ENCODE measurements around the gene NDST4.

NDST4 gene

GRCh38 chr4:115113506-115114106 is at the start of gene NDST4:
TSS of gene NDST4 (minus strand) at chr4:115113620. CDS start at chr4:115077036, 36,584 bp downstream.
- peak; percentile 80 for DNase-seq

DNA sequence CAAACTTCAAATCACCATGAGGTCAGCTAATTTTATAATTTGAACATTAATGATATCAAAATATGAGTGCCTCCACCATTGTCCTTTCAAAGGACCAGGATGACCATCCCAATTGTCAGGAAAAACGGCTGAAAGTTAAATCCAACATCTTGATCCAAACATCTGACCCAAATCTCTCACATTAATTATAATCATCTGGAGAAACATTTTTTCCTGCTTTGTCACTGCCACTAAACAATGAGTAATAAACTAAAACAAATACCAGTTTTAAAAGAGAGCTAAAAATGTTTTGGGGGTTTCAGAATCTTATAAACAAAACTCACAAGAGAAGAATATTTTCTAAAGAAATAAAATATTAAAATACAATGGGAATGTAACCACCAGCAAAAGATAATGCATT is 45.7 kb upstream of the NDST4 start:
- DNase-seq: no peak

- no peak for DNase-seq
Observed at GRCh38 chr4:115158296-115158695, 44.9 kb upstream of the NDST4 start.

GRCh38 chr4:115154826-115155225 is 41.4 kb upstream of the NDST4 start:
- DNase-seq: peak; percentile 38

GRCh38 chr4:115152965-115153364 is 39.5 kb upstream of the NDST4 start:
- DNase-seq: no peak

DNA sequence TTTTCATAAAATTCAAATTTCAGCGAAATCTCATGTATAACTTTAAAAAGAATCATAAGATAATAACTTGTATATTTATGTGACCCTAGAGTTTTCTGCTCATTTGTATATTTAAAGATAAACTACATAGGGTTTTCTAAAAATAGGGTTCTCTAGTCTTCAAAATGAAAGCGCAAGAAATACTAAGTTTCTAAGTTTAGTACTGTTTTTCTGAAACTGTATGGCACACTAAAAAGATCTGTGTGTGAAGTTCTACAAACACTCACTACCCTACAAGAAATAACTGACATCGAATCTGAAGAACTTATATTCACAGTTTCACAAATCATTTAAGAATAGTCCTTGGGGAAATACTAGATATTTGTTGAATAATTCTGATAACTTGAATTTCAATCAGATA is 38.7 kb upstream of the NDST4 start:
- no peak for DNase-seq

DNA sequence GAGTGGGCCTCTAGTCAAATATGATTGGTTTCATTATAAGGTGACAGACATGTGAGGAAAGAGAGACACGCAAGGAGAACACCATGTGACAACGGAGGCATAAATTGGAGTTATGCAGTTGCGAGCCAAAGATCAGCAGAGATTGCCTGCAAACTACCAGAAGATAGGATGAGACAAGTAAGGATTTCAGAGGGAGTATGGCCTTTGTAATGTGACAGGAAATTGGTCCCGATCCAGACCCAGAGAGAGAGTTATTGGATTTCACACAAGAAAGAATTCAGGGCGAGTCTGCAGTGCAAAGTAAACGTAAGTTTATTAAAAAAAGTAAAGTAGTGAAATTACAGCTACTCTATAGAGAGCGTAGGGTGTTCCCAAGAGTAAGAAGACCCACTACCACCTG is 35.7 kb upstream of the NDST4 start:
- no peak for DNase-seq

- DNase-seq: peak; percentile 72
Observed at GRCh38 chr4:115145393-115146160, 32.2 kb upstream of the NDST4 start.

DNA sequence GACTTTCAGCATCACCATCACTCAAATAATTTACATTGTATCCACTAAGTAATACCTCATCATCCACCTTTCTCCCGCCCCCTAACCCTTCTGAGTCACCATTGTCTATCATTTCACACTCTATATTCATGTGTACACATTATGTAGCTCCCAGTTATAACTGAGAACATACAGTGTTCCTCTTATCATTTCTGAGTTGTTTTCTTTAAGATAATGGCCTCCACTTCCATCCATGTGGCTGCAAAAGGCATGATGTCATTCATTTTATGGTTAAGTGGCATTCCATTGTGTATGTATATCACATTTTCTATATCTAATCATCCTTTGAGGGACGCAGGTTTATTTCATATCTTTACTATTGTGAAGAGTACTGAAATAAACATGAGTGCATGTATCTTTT is 14.6 kb upstream of the NDST4 start:
- DNase-seq: no peak

GRCh38 chr4:115126491-115126890 is 13.1 kb upstream of the NDST4 start:
- DNase-seq: no peak

- DNase-seq: peak; percentile 28
Observed at GRCh38 chr4:115121351-115122043, 8.1 kb upstream of the NDST4 start.

GRCh38 chr4:115119804-115120352 is 6.5 kb upstream of the NDST4 start:
- peak; percentile 16 for DNase-seq

GRCh38 chr4:115117651-115118050 is 4.2 kb upstream of the NDST4 start:
- DNase-seq: no peak

DNA sequence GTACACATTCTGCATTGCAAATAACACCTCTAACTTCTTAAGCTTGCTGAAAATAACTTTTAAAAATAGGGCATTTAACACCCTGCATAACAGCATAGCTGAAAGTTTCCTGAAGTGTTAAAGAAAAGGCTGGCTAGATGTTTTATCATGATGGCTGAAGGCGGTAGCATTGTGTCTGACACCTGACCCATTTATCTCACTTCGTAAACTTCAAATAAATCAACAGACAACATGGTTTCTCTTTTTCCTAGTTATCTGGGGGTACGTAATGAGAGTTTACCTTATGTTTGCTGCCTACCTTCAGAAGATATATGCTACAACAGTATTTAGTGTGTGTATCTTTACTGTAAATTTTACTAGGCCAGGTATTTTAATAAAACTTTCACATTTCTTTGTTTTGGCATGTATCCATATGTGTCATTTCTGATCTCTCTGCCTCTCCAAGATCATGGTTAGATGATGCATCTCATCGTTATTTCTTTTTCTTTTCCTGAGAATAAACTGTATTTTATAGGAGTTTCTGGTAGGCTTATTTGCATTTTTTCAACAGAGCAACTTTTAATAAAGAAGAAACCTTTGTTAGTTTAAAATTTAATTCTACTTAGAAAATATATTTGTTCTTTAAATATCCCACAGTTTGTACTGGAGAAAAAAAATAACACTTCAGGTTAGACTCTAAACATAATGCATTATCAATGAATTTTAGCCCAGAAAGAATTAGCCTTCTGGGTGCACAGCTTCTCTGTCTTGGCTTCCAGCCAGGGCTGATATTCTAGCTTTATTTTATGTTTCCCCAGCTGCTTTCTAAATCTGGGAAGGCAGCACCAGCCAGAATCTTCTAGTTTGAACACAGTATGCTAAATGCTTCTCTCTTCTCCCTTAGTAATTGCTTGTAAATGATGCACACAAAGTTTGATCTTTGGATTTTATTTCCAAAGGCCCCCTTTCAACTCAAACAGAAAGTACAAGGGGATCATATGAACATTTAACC is 2.9 kb downstream of the NDST4 start:
- no peak for DNase-seq

DNA sequence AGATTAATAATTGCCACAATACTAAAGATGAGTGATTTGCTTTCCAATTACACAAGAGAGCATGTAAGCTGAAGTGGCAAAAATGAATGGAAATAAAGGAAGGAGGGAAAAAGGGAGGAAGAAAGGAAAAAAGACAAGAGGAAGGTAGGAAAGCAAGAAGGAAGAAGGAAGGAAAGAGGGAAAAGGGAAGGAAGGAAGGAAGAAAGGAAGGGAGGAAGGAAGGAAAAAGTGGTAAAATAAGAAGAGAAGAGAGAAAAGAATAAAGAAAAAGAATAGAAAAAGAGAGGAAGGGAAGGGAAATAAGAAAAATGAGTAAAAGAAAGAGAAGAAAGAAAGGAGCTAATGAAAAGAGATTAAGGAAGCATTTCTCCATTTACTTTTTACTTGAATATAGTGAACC is 4.6 kb downstream of the NDST4 start:
- DNase-seq: no peak

DNA sequence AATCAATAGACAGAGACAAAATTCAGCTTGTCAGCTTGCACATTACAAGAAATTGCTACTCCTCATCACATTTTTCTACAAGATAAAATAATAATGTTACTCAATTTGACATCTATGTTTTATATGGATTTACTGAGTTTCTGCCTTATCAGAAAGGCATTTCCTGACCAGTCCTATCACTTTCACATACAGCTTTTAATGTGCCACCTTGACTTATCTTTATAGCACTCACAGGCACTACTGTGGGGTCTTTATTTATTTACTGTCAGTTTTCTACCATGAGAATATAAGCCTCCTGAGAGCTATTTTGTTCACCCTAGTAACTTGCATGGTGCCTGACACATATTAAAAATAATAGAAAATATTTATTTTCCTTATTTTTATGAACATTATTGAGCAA is 6.0 kb downstream of the NDST4 start:
- no peak for DNase-seq

- DNase-seq: no peak
Observed at GRCh38 chr4:115101675-115102074, 11.7 kb downstream of the NDST4 start.

DNA sequence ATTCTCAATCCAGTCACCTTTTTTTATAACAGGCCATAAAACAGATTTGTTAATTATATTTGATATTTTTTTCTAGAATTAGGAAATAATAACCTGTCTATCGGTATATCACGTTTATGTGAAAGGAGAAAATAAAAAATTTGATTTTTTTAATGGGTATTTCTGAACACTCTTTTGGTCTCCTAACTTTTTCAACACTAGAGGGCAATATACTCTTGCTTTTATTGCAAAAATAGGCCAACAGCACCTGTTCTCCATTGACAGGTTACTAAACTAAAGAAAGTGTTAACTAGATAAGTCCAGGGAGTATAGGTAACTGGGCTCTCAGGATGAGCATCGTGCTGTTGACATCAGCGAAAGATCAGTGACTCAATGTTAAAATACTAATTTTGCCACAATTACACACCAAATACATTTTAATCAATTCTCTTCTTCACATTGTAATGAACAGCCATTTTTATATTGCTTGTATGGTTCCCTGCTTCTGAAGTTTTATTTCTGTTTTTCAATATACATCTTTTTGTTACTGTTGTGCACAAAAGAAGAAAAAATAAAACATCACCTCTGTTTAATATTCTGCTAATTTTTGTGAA is 22.8 kb downstream of the NDST4 start:
- DNase-seq: peak; percentile 56

DNA sequence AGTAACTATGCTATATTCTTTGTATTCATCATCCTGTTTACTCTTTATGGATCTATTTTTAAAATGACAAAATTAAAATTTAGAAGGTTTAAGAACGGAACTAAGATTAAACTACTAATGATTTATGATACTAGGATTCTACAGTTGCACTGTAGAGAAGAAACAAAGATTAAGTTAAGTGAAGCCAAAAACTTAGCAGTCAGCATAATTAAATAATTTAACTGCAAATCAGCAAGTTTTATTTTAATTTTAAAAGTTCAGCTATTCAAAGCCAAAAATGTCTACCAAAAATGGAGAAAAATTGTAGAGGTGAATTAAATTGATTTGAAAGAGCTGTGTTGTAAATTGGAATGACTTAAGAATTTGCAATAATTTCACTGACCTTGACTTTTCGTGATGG is 30.8 kb downstream of the NDST4 start:
- DNase-seq: no peak

DNA sequence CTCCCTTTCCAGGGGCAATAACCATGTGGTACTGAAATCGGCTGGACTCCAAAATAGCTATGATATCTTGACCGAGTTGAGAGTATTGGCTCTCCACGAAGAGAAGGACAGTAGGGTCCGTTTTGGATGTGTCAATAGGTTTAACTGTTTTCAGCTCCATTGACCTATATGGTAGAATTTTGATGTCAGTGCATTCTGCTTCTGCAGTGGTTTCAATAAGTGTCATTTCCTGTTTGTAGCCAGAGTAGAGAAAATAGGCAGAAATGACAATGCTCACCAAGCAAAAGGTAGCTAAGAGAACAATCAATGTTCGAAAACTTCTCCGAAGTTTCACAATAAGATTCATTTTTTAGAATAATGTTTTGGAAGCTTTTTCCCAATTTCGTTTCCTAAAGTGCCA is 36.7 kb downstream of the NDST4 start:
- DNase-seq: no peak

- no peak for DNase-seq
Observed at GRCh38 chr4:115058533-115058932, 54.9 kb downstream of the NDST4 start.

DNA sequence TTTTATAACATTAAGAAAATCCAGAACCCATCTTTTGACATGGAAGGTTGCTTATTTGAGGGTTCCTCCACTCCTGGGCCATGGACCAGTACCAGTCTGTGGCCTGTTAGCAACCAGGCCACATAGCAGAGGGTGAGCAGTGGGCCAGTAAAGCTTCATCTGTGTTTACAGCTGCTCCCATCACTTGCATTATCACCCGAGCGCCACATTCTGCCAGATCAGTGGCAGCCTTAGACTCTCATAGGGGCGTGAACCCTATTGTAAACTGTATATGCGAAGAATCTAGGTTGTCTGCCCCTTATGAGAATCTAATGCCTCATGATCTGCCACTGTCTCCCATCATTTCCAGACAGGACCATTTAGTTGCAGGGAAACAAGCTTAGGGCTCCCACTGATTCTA is 58.6 kb downstream of the NDST4 start:
- no peak for DNase-seq
